Thoracic aorta (tissue), 2 donors: ENCODE data around the gene PTPN14. TPM values are rescaled to one million over a fixed set of nuclear protein-coding genes. Genes with fewer than 3 reads are reported as not detected.
A peak's percentile ranks its signal among the peaks of the same experiment; 100 is the strongest.

Experiments
- ATAC-seq: fragments of 150-250 bp; one replicate; pipeline ENCODE4 v1.8.0; 2017; ENCODE audit warnings: low read depth; ENCODE audit not compliant: insufficient number of reproducible peaks, low FRiP score
- DNase-seq: peaks from one replicate; pipeline ENCODE4 v3.0.0-alpha.2; 2020; ENCODE audit warnings: low spot score
- H3K27ac ChIP-seq, 2 donors: fragments of 200-600 bp; sonication (generic); 1 replicate in 1 of 2; 2 replicates in 1 of 2; pipeline ENCODE4 v1.5.1; 2016; ENCODE audit warnings: mild to moderate bottlenecking in 2 of 2, moderate library complexity in 2 of 2
- H3K27me3 ChIP-seq: fragments of 200-600 bp; sonication (generic); replicated peaks from 2 replicates; pipeline ENCODE4 v1.6.0; 2016; ENCODE audit warnings: mild to moderate bottlenecking; ENCODE audit not compliant: insufficient read depth
- H3K36me3 ChIP-seq: fragments of 200-600 bp; sonication (generic); one replicate; pipeline ENCODE4 v1.5.1; 2016
- H3K4me1 ChIP-seq, 2 donors: fragments of 200-600 bp; sonication (generic); 1 replicate in 1 of 2; 2 replicates in 1 of 2; pipeline versions ENCODE4 v1.5.1 to v1.6.0; 2016; ENCODE audit warnings: low read depth in 2 of 2, mild to moderate bottlenecking in 1 of 2; ENCODE audit not compliant: control insufficient read depth in 1 of 2
- H3K4me3 ChIP-seq: fragments of 200-600 bp; sonication (generic); 2 replicates; pipeline ENCODE4 v1.5.1; 2016; ENCODE audit warnings: mild to moderate bottlenecking
- H3K9me3 ChIP-seq: fragments of 200-600 bp; sonication (generic); 2 replicates; pipeline ENCODE4 v1.5.1; 2016
- CTCF ChIP-seq: fragments of 200-600 bp; sonication (generic); IDR thresholded peaks from one replicate; pipeline ENCODE4 v1.5.1; 2019; ENCODE audit warnings: antibody characterized with exemption
- total RNA-seq, 2 donors: library from RNA; depleted of rRNA; stranded (reverse); fragments of >200 nt; gene quantifications; one replicate each; pipeline versions ENCODE4 v1.1.0 to v1.2.3, GENCODE V29; 2016

The PTPN14 gene
- total RNA-seq, 2 donors from 2014 or later, result 33.3 to 63.8 TPM

- H3K4me3 ChIP-seq, result no peak overlapping the region
- H3K27ac ChIP-seq, result no peak overlapping the region
- H3K27me3 ChIP-seq, result no peaks in the 10 kb centered on the region
- peaks cover 4% of the 10 kb centered on the region for H3K36me3 ChIP-seq
- H3K9me3 ChIP-seq, result no peaks in the 10 kb centered on the region
- peaks cover 5 to 34% of the 10 kb centered on the region in 2 donors for H3K4me1 ChIP-seq
- no peak for TF ChIP-seq CTCF
- no peak for ATAC-seq
- no peak for DNase-seq
Observed at GRCh38 chr1:214364786-214365295, 186.6 kb downstream of the PTPN14 start.

- no peak for DNase-seq
- peaks cover 4% of the 10 kb centered on the region for H3K36me3 ChIP-seq
- ATAC-seq, result no peak
- H3K9me3 ChIP-seq, result no peaks in the 10 kb centered on the region
- no peak for TF ChIP-seq CTCF
- H3K4me1 ChIP-seq, result peaks cover 5 to 34% of the 10 kb centered on the region in 2 donors
- H3K27me3 ChIP-seq, result no peaks in the 10 kb centered on the region
- no peak overlapping the region for H3K4me3 ChIP-seq
- H3K27ac ChIP-seq, result no peak overlapping the region
Observed at GRCh38 chr1:214364386-214364785, 187.0 kb downstream of the PTPN14 start.

- peaks cover 4% of the 10 kb centered on the region for H3K36me3 ChIP-seq
Observed at GRCh38 chr1:214363386-214363785, 188.0 kb downstream of the PTPN14 start.

GRCh38 chr1:214362188-214362882, 189.1 kb downstream of the PTPN14 start:
- peak; percentile 70 for ATAC-seq
- H3K4me3 ChIP-seq, result no peak overlapping the region
- TF ChIP-seq CTCF, result no peak
- peaks cover 5 to 34% of the 10 kb centered on the region in 2 donors for H3K4me1 ChIP-seq
- DNase-seq, result no peak
- peaks cover 4% of the 10 kb centered on the region for H3K36me3 ChIP-seq
- H3K9me3 ChIP-seq, result no peaks in the 10 kb centered on the region
- peak overlapping the region; percentile 74 to 77 for H3K27ac ChIP-seq
- no peaks in the 10 kb centered on the region for H3K27me3 ChIP-seq

More at GRCh38 chr1:214363386-214363785, 188.0 kb downstream of the PTPN14 start:
- Histone ChIP-seq H3K27ac (peak overlapping the region in 1 of 2 donors; percentile 77), H3K4me1 (peaks cover 5 to 34% of the 10 kb centered on the region in 2 donors), H3K4me3 (no peak overlapping the region), H3K9me3 (no peaks in the 10 kb centered on the region), H3K27me3 (no peaks in the 10 kb centered on the region)
- ATAC-seq (no peak), DNase-seq (no peak)
- TF ChIP-seq CTCF, result no peak

- Histone ChIP-seq H3K4me1 (peaks cover 5 to 34% of the 10 kb centered on the region in 2 donors), H3K27me3 (no peaks in the 10 kb centered on the region), H3K36me3 (peaks cover 4% of the 10 kb centered on the region), H3K9me3 (no peaks in the 10 kb centered on the region), H3K4me3 (no peak overlapping the region), H3K27ac (peak overlapping the region; percentile 53 to 77)
- no peak for DNase-seq
- no peak for TF ChIP-seq CTCF
- no peak for ATAC-seq
Observed at GRCh38 chr1:214361636-214362035, 189.8 kb downstream of the PTPN14 start.
